Small intestine (tissue), 7 donors: ENCODE measurements around the gene ALPL. TPM values are rescaled to one million over a fixed set of nuclear protein-coding genes. Genes with fewer than 3 reads are reported as not detected.
"Not testable (repeated sequence)": the region's sequence is repeated elsewhere in the genome, so short reads cannot be mapped to it uniquely, and the experiment has no call there.

Experiments used
- DNase-seq, 2 donors: peaks; one replicate each; pipeline versions ENCODE4 v3.0.0 to v3.0.0-alpha.2; 2013
- FAIRE-seq: peaks from 2 replicates; lab custom pipeline; 2012; peaks lifted over from hg19 to GRCh38; lab: Jason Lieb, UNC
- H3K27ac ChIP-seq, 3 donors: one replicate each; pipeline ENCODE4 v1.5.1; 2013; ENCODE audit warnings: low read length in 2 of 3, mild to moderate bottlenecking in 2 of 3, control low read depth in 1 of 3, inconsistent platforms in 1 of 3, low read depth in 1 of 3, moderate library complexity in 1 of 3
- H3K27me3 ChIP-seq, 3 donors: one replicate each; pipeline ENCODE4 v1.6.1; 2013; ENCODE audit warnings: low read length in 3 of 3, inconsistent platforms in 1 of 3; ENCODE audit not compliant: control insufficient read depth in 3 of 3, insufficient read depth in 3 of 3
- H3K36me3 ChIP-seq, 3 donors: one replicate each; pipeline ENCODE4 v1.6.1; 2013; ENCODE audit warnings: low read length in 3 of 3, inconsistent platforms in 1 of 3, low read depth in 1 of 3, mild to moderate bottlenecking in 1 of 3, moderate library complexity in 1 of 3; ENCODE audit not compliant: control insufficient read depth in 3 of 3, insufficient read depth in 2 of 3
- H3K4me1 ChIP-seq, 3 donors: one replicate each; pipeline ENCODE4 v1.6.1; 2013; ENCODE audit warnings: low read length in 2 of 3, inconsistent platforms in 1 of 3, low read depth in 1 of 3, mild to moderate bottlenecking in 1 of 3, moderate library complexity in 1 of 3; ENCODE audit not compliant: control insufficient read depth in 3 of 3, insufficient read depth in 2 of 3
- H3K4me3 ChIP-seq, 3 donors: one replicate each; pipeline ENCODE4 v1.5.1; 2013; ENCODE audit warnings: low read length in 3 of 3, control low read depth in 1 of 3, inconsistent platforms in 1 of 3, low read depth in 1 of 3, mild to moderate bottlenecking in 1 of 3, moderate library complexity in 1 of 3
- H3K9me3 ChIP-seq, 2 donors: one replicate each; pipeline ENCODE4 v1.6.1; 2013; ENCODE audit warnings: low read depth in 1 of 2, low read length in 1 of 2; ENCODE audit not compliant: control insufficient read depth in 2 of 2, insufficient read depth in 1 of 2
- WGBS, 3 donors: extraction: QIAGEN DNeasy Blood & Tissue Kit; methylation state at CpG; one replicate each; pipeline ENCODE4 v1.1.7; 2013; 5-methylcytosine and 5-hydroxymethylcytosine counted together
- polyA plus RNA-seq, 4 donors: library from polyadenylated mRNA; stranded (reverse) in 3 of 4; unstranded in 1 of 4; fragments of 200-250 nt in 3 of 4; fragments of 120-200 nt in 1 of 4; gene quantifications; one replicate each; pipeline versions ENCODE4 v1.2.1 to v1.2.3, GENCODE V29; 2013
- donor health status: healthy with polysubstance abuse.
- donor health status: control.
- donor health status: control.
- donor health status: Bipolar disorder and iron deficiency.
- donor health status: healthy.

Gene ALPL
- polyA plus RNA-seq, 4 donors: 0.89 to 3.0 (median 2.0) TPM

DNA sequence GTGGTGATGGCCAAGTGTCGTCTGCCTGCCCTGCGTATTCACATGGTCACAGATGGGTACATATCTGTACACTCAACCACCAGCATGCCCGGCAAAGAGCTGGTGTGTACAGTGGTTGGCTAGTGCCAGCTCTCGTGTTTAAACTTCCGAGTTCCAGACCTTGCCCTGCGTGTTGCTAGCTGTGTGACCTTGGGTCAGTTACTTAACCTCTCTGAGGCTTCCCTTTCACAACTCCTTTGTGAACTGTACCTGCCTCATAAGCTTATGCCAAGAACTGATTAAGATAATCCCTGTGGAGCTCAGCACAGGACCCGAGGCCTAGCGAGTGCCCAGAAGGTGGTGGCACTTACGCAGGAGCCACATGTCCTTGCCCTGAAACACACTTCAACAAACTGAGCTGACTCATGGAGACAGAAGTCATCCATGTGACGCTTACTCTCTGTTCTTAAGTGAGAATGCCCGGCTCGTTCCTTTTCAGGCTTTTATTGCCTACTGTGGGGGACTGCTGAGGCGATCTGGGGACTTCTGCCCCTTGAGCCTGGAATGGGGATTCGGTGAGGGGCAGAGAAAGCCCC, 55.4 kb downstream of the ALPL start:
- H3K9me3 ChIP-seq: no peaks in the 10 kb centered on the region
- H3K27ac ChIP-seq: no peak overlapping the region
- FAIRE-seq (no peak), DNase-seq (no peak)
- no peaks in the 10 kb centered on the region for H3K27me3 ChIP-seq
- WGBS, 3 donors: 74 to 86% (median 76%) methylated on average over 14 of the region's 14 CpGs
- H3K4me3 ChIP-seq: no peak overlapping the region
- H3K4me1 ChIP-seq: peaks cover 0 to 3% (median 0%) of the 10 kb centered on the region in 3 donors
- no peaks in the 10 kb centered on the region for H3K36me3 ChIP-seq

DNA sequence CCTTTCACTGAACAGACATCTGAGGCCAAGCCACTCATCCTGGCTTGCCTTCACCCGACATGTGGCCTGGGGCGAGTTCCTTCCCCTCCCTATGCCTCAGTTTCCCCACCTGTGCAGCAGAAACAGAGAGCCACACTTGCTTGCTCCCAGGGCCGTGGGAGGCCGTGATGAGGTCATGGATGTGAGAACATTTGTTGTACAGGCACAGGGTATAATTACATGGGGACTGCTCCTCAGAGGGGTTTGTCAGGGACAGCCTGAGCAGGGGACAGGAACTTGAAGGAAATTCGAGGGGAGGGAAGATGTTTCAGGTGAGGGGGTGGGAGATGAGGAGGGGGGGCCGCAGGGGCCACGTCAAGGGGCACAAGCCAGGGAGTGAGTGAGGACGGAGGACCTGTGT, 56.1 kb downstream of the ALPL start:
- Histone ChIP-seq H3K9me3 (no peaks in the 10 kb centered on the region), H3K27ac (no peak overlapping the region), H3K36me3 (no peaks in the 10 kb centered on the region), H3K27me3 (no peaks in the 10 kb centered on the region), H3K4me1 (peaks cover 0 to 6% (median 0%) of the 10 kb centered on the region in 3 donors), H3K4me3 (no peak overlapping the region)
- FAIRE-seq (no peak), DNase-seq (no peak)
- 42 to 65% (median 42%) methylated on average over 8 of the region's 8 CpGs for WGBS, 3 donors

DNA sequence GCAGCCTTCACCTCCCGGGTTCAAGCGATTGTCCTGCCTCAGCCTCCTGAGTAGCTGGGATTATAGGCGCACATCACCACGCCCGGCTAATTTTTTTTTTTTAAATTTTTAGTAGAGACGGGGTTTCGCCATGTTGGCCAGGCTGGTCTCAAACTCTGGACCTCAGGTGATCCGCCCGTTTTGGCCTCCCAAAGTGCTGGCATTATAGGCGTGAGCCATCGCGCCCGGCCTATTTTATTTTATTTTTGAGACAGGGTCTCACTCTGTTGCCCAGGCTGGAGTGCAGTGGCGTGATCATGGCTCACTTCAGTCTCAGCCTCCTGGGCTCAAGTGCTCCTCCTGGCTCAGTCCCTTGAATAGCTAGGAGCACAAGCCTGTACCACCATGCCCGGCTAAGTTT, 57.1 kb downstream of the ALPL start:
- H3K36me3 ChIP-seq, FAIRE-seq, H3K9me3 ChIP-seq, DNase-seq, H3K27me3 ChIP-seq, H3K4me1 ChIP-seq, H3K4me3 ChIP-seq, H3K27ac ChIP-seq: not testable (repeated sequence)
- 89 to 92% (median 91%) methylated on average over 15 of the region's 15 CpGs for WGBS, 3 donors

DNA sequence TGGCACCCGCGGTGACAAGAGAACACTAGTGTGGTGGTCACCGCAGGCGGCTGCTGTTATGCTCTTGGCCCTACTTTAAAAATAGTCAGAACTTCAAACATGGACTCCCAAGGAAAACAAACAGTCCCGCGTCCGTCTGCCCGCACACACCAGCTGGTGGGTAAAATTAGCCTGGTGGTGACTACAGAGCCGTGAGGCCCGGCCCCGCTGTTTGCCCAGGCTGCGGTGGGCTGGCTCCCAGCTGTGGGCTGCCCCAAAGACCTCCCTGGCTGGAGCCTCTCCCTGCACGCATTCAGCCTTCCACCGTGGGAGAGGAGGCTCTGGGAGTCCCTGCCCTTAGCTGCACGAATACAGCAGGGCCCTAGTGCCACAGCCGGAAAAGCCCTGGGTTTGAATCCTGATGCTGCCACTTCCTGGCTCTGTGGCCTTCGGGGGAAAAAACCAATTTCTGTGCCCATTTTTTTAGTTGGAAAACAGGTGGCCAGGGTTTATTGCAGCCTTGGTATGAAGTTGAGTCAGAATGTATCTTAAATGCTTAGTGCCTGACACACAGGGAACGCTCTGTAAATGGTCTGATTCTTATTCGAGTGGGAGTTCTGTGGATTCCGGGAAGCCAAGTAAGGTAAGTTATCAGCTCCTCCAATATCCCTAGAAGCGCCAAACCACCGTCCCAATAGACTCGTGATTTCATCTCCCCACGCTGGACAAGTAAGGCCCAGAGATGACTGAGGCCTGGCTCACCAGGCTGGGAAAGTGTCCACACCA, 58.2 kb downstream of the ALPL start:
- Histone ChIP-seq H3K4me1 (peaks cover 0 to 6% (median 0%) of the 10 kb centered on the region in 3 donors), H3K36me3 (no peaks in the 10 kb centered on the region), H3K9me3 (peaks cover 0 to 8% of the 10 kb centered on the region in 2 donors), H3K27ac (no peak overlapping the region), H3K27me3 (no peaks in the 10 kb centered on the region), H3K4me3 (no peak overlapping the region)
- FAIRE-seq: no peak
- WGBS, 3 donors: 85 to 93% (median 85%) methylated on average over 24 of the region's 24 CpGs
- DNase-seq: no peak

DNA sequence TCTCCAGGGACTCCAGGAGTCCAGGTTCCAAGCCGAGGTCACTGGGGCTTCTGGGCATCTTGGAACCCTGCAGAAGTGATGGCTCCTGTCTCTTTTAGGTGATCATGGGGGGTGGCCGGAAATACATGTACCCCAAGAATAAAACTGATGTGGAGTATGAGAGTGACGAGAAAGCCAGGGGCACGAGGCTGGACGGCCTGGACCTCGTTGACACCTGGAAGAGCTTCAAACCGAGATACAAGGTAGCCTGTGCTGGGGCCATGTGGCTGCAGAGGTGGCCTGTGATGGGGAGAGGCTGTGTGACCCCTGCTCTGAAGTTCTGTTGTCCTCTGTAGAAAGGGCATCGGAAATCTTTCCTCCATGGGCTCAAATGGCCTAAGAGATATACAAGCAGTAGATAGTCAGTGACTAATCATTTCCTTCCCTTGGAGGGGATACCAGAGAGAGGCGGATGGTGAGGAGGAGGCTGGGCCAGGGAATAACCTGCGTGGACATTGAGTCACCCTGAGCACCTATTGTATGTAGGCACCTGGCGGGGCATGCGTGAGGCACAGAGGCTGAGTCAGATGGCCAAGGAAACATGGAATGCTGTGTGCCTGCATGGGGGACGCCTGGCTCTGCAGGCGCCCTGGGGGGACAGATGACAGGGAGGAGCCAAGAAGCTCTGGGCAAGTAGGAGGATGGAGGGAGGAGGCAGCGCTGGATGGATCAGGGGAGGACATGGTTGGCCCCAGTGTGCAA, 59.0 kb downstream of the ALPL start:
- H3K27ac ChIP-seq: no peak overlapping the region
- no peak for FAIRE-seq
- WGBS, 3 donors: 81 to 90% (median 88%) methylated on average over 15 of the region's 15 CpGs
- H3K36me3 ChIP-seq: no peaks in the 10 kb centered on the region
- no peak overlapping the region for H3K4me3 ChIP-seq
- DNase-seq: no peak
- no peaks in the 10 kb centered on the region for H3K27me3 ChIP-seq
- H3K4me1 ChIP-seq: peaks cover 0 to 6% (median 0%) of the 10 kb centered on the region in 3 donors
- H3K9me3 ChIP-seq: peaks cover 0 to 10% of the 10 kb centered on the region in 2 donors

DNA sequence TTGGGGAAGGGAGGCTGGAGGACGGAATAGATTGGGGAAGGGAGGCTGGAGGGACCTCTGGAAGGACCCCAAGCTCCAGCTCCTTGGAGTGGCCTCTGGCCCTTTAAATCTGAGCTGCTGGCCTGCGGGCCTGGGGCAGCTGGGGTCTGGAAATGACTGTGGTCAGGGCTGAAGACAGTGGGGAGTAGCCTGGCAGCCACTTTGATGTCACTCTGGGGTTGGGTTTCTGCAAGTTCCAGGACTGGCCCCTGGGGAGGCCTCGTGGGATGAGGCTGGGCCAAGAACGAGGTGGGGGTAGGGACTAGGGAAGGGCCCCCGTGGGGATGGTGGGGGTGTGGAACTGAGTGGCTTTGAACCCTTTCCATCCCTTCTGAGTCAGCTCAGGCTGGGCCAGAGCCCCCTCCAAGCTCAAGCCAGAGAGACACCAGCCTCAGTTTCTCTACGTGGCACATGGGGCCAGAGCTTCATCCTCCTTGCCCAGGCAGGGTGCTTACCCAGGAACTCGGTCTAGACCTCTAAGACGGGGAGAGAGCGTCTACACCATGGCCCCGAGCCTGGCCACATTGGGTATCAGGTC, 59.7 kb downstream of the ALPL start:
- Histone ChIP-seq H3K9me3 (peaks cover 0 to 10% of the 10 kb centered on the region in 2 donors), H3K27me3 (peaks cover 0 to 2% (median 0%) of the 10 kb centered on the region in 3 donors), H3K4me1 (peaks cover 0 to 6% (median 0%) of the 10 kb centered on the region in 3 donors), H3K27ac (no peak overlapping the region), H3K36me3 (no peaks in the 10 kb centered on the region), H3K4me3 (no peak overlapping the region)
- DNase-seq (no peak), FAIRE-seq (no peak)
- 69 to 75% (median 71%) methylated on average over 9 to 10 of the region's 10 CpGs for WGBS, 3 donors

DNA sequence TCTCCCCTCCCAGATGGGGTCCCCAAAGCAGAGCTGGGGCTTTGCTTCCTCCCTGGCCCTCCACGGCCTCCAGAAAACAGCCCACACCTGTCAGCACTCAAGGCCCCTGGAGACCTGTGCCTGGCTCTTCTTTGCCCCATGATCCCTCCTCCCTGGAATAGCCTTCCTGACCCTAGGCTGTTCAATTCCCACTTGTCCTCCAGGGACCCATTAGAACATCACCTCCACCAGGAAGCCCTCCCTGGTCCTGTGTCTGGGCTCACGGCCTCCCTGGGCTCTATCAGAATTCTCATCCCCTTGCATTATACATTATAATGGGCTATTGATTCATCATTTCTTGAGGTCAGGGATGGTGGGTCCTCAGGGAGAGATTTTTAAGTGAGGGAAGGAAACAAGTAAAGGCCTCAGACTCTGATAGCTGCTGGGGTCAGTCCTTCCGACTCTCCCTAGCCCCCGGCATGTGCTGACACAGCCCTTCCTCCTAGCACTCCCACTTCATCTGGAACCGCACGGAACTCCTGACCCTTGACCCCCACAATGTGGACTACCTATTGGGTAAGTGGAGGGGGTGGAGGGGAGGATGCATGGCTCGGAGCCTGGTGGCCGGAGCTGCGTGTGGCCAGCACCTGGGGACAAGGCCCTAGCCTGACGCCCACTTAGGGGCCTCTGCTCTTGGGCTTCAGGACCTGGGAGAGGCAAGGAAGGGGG, 60.8 kb downstream of the ALPL start:
- H3K9me3 ChIP-seq: peaks cover 0 to 10% of the 10 kb centered on the region in 2 donors
- peaks cover 0 to 3% (median 0%) of the 10 kb centered on the region in 3 donors for H3K27me3 ChIP-seq
- no peak for DNase-seq
- no peak overlapping the region for H3K27ac ChIP-seq
- no peak for FAIRE-seq
- H3K36me3 ChIP-seq: no peaks in the 10 kb centered on the region
- WGBS, 3 donors: 66 to 82% (median 70%) methylated on average over 10 of the region's 10 CpGs
- peaks cover 0 to 12% (median 0%) of the 10 kb centered on the region in 3 donors for H3K4me1 ChIP-seq
- H3K4me3 ChIP-seq: no peak overlapping the region

DNA sequence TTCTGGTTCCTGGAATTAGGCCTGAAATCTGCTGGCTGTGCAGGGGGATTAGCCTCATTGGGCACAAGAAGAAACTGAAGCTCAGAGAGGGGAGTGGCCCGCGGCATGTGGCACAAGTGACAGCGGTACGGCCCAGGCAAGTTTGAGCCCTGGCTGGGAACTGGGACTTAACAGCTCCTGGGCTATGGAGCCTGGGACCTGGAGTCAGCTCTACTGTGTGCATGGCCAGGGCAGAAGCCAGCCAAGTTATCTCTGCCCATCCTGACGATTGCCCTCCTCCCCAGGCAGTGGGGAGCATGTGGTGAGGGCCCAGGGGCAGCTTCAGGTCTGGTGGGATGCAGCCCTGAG, 61.3 kb downstream of the ALPL start:
- H3K27me3 ChIP-seq: peaks cover 0 to 3% (median 0%) of the 10 kb centered on the region in 3 donors
- no peak overlapping the region for H3K27ac ChIP-seq
- H3K36me3 ChIP-seq: no peaks in the 10 kb centered on the region
- H3K4me3 ChIP-seq: no peak overlapping the region
- FAIRE-seq (no peak), DNase-seq (no peak)
- peaks cover 0 to 12% (median 0%) of the 10 kb centered on the region in 3 donors for H3K4me1 ChIP-seq
- WGBS, 3 donors: 86 to 90% (median 86%) methylated on average over 5 of the region's 5 CpGs
- peaks cover 0 to 10% of the 10 kb centered on the region in 2 donors for H3K9me3 ChIP-seq
